ENCODE results near the gene GPAM.

Gene GPAM

DNA sequence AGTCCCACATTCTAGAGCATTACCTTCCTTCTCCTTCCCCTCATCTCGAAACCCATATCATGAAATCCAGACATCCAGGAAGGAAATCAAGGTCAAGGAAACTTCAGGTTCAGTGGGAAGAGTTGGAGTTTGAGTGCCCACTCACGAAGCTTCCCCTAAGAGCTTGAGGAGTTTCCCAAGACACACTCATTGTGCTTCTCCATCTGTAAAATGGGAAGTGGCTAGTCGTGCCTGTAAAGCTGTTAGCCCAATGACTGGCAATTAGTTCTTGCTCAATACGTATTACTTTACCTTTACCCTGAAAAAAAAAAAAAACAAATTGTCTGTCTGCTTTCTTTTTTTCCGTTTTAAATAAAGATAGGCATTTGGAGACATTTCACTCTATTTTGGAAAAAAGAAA lies 42.3 kb downstream of the GPAM start:
- Histone ChIP-seq H4K5ac (ENCODE audit: low read length) (no peak overlapping the region), H2BK15ac (replicated peaks; ENCODE audit: low read depth) (no peak overlapping the region), H3K79me1 (ENCODE audit: low read length) (no peaks in the 10 kb centered on the region), H3K27ac (ENCODE audit: low read depth, low read length) (no peak overlapping the region), H3K27me3 (ENCODE audit: insufficient read depth, low read length, poor library complexity) (no peaks in the 10 kb centered on the region), H3K4me2 (ENCODE audit: low read length) (no peak overlapping the region), H3K4me1 (ENCODE audit: control insufficient read depth, low read depth, low read length) (no peaks in the 10 kb centered on the region), H2BK120ac (ENCODE audit: low read depth, low read length) (no peak overlapping the region), H3K9ac (ENCODE audit: low read length) (no peak overlapping the region), H4K8ac (ENCODE audit: low read depth, low read length) (no peak overlapping the region), H3K23ac (ENCODE audit: low read length) (no peak overlapping the region), H3K4ac (ENCODE audit: low read depth, low read length) (no peak overlapping the region), H3K79me2 (ENCODE audit: control insufficient read depth, insufficient read depth, low read length) (no peaks in the 10 kb centered on the region), H3K4me3 (ENCODE audit: low read length) (no peak overlapping the region), H2BK5ac (ENCODE audit: low read length) (no peak overlapping the region), H2AK5ac (ENCODE audit: low read length) (no peak overlapping the region), H3K36me3 (ENCODE audit: control insufficient read depth, insufficient read depth, low read length) (no peaks in the 10 kb centered on the region), H3K56ac (ENCODE audit: low read length) (no peak overlapping the region), H3K18ac (ENCODE audit: low read length) (no peak overlapping the region)
- DNase-seq, result no peak
- WGBS (ENCODE audit: extremely low coverage, insufficient coverage, low lambda C conversion rate), result no CpG with 5 or more reads among the region's 5 CpGs

- no peak overlapping the region for H3K56ac ChIP-seq (ENCODE audit: low read length)
- no peak overlapping the region for H2BK120ac ChIP-seq (ENCODE audit: low read depth, low read length)
- no CpG with 5 or more reads among the region's 11 CpGs for WGBS (ENCODE audit: extremely low coverage, insufficient coverage, low lambda C conversion rate)
- no peak overlapping the region for H2AK5ac ChIP-seq (ENCODE audit: low read length)
- H4K5ac ChIP-seq (ENCODE audit: low read length), result no peak overlapping the region
- H3K79me1 ChIP-seq (ENCODE audit: low read length), result no peaks in the 10 kb centered on the region
- no peak overlapping the region for H2BK15ac ChIP-seq (replicated peaks; ENCODE audit: low read depth)
- no peak overlapping the region for H3K4me2 ChIP-seq (ENCODE audit: low read length)
- H3K9ac ChIP-seq (ENCODE audit: low read length), result no peak overlapping the region
- H3K4me1 ChIP-seq (ENCODE audit: control insufficient read depth, low read depth, low read length), result no peaks in the 10 kb centered on the region
- no peak overlapping the region for H3K4ac ChIP-seq (ENCODE audit: low read depth, low read length)
- DNase-seq, result peak; percentile 90
- H3K36me3 ChIP-seq (ENCODE audit: control insufficient read depth, insufficient read depth, low read length), result no peaks in the 10 kb centered on the region
- no peak overlapping the region for H3K18ac ChIP-seq (ENCODE audit: low read length)
- H3K79me2 ChIP-seq (ENCODE audit: control insufficient read depth, insufficient read depth, low read length), result no peaks in the 10 kb centered on the region
- H3K4me3 ChIP-seq (ENCODE audit: low read length), result no peak overlapping the region
- no peak overlapping the region for H4K8ac ChIP-seq (ENCODE audit: low read depth, low read length)
- H3K23ac ChIP-seq (ENCODE audit: low read length), result no peak overlapping the region
- H2BK5ac ChIP-seq (ENCODE audit: low read length), result no peak overlapping the region
- H3K27me3 ChIP-seq (ENCODE audit: insufficient read depth, low read length, poor library complexity), result no peaks in the 10 kb centered on the region
- H3K27ac ChIP-seq (ENCODE audit: low read depth, low read length), result no peak overlapping the region
Observed at GRCh38 chr10:112140110-112140970, 43.2 kb downstream of the GPAM start.

- Histone ChIP-seq H3K79me2 (ENCODE audit: control insufficient read depth, insufficient read depth, low read length) (no peaks in the 10 kb centered on the region), H3K4me3 (ENCODE audit: low read length) (no peak overlapping the region)
- WGBS (ENCODE audit: extremely low coverage, insufficient coverage, low lambda C conversion rate), result no CpG with 5 or more reads among the region's 7 CpGs
Observed at GRCh38 chr10:112139176-112139575, 44.4 kb downstream of the GPAM start.

DNA sequence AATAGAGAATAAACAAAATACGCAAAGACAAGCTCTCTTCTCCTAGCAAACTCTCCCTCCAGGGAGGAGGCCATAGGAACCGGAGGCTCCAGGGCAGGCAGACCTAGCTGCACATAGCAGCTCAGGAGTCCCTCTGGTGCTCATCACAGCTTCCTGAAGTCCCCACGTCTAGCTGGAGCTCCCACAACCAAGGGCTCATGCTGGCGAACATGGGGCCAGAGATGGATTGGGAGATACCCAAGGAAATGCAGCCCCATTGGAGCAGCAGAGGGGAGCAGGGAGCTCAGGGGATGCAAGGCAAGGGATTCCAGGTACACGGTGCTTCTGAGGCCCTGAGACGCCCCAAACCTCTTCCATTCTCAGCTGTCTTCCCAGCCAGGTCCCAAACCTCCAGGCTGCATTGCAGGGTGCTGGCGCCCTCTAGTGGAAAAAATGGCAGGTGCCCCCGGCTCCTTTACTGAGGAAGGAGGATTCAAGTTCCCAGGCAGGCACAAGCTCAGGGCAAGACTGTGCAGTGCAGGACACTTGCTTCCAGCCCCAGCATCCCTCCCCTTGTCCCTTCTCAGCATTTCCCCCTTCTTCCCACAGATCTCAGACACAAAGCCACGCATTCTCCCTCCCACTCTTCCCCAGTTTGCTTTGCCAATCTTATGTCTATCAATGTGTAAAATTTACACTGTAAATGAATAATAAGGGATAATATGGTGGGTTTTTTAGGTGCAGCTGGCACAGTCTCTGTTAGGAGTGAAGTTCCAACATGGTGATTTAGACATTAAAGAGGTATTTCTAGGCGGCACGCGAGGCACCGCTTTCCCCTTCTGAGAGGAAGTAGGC lies 46.2 kb downstream of the GPAM start:
- H3K9ac ChIP-seq (ENCODE audit: low read length), result no peak overlapping the region
- H2BK120ac ChIP-seq (ENCODE audit: low read depth, low read length), result no peak overlapping the region
- no peak overlapping the region for H4K5ac ChIP-seq (ENCODE audit: low read length)
- H3K79me1 ChIP-seq (ENCODE audit: low read length), result no peaks in the 10 kb centered on the region
- H3K4me1 ChIP-seq (ENCODE audit: control insufficient read depth, low read depth, low read length), result no peaks in the 10 kb centered on the region
- no peak overlapping the region for H3K56ac ChIP-seq (ENCODE audit: low read length)
- H2BK5ac ChIP-seq (ENCODE audit: low read length), result no peak overlapping the region
- peak; percentile 83 for DNase-seq
- no peak overlapping the region for H2BK15ac ChIP-seq (replicated peaks; ENCODE audit: low read depth)
- H3K18ac ChIP-seq (ENCODE audit: low read length), result no peak overlapping the region
- H3K27me3 ChIP-seq (ENCODE audit: insufficient read depth, low read length, poor library complexity), result no peaks in the 10 kb centered on the region
- no peak overlapping the region for H4K8ac ChIP-seq (ENCODE audit: low read depth, low read length)
- H3K4me3 ChIP-seq (ENCODE audit: low read length), result no peak overlapping the region
- no peak overlapping the region for H3K4ac ChIP-seq (ENCODE audit: low read depth, low read length)
- no peaks in the 10 kb centered on the region for H3K79me2 ChIP-seq (ENCODE audit: control insufficient read depth, insufficient read depth, low read length)
- H2AK5ac ChIP-seq (ENCODE audit: low read length), result no peak overlapping the region
- H3K27ac ChIP-seq (ENCODE audit: low read depth, low read length), result no peak overlapping the region
- no peaks in the 10 kb centered on the region for H3K36me3 ChIP-seq (ENCODE audit: control insufficient read depth, insufficient read depth, low read length)
- H3K4me2 ChIP-seq (ENCODE audit: low read length), result no peak overlapping the region
- no CpG with 5 or more reads among the region's 13 CpGs for WGBS (ENCODE audit: extremely low coverage, insufficient coverage, low lambda C conversion rate)
- no peak overlapping the region for H3K23ac ChIP-seq (ENCODE audit: low read length)

More at GRCh38 chr10:112139176-112139575, 44.4 kb downstream of the GPAM start:
- H3K56ac ChIP-seq (ENCODE audit: low read length), result no peak overlapping the region
- H3K9ac ChIP-seq (ENCODE audit: low read length), result no peak overlapping the region
- no peak overlapping the region for H2BK15ac ChIP-seq (replicated peaks; ENCODE audit: low read depth)
- no peak overlapping the region for H2BK5ac ChIP-seq (ENCODE audit: low read length)
- no peaks in the 10 kb centered on the region for H3K4me1 ChIP-seq (ENCODE audit: control insufficient read depth, low read depth, low read length)
- no peaks in the 10 kb centered on the region for H3K79me1 ChIP-seq (ENCODE audit: low read length)
- H2BK120ac ChIP-seq (ENCODE audit: low read depth, low read length), result no peak overlapping the region
- no peak overlapping the region for H3K23ac ChIP-seq (ENCODE audit: low read length)
- no peak overlapping the region for H3K18ac ChIP-seq (ENCODE audit: low read length)
- H3K36me3 ChIP-seq (ENCODE audit: control insufficient read depth, insufficient read depth, low read length), result no peaks in the 10 kb centered on the region
- no peaks in the 10 kb centered on the region for H3K27me3 ChIP-seq (ENCODE audit: insufficient read depth, low read length, poor library complexity)
- H3K4ac ChIP-seq (ENCODE audit: low read depth, low read length), result no peak overlapping the region
- H2AK5ac ChIP-seq (ENCODE audit: low read length), result no peak overlapping the region
- H3K27ac ChIP-seq (ENCODE audit: low read depth, low read length), result no peak overlapping the region
- DNase-seq, result no peak
- H4K8ac ChIP-seq (ENCODE audit: low read depth, low read length), result no peak overlapping the region
- no peak overlapping the region for H3K4me2 ChIP-seq (ENCODE audit: low read length)
- H4K5ac ChIP-seq (ENCODE audit: low read length), result no peak overlapping the region

- Histone ChIP-seq H3K79me2 (ENCODE audit: control insufficient read depth, insufficient read depth, low read length) (no peaks in the 10 kb centered on the region), H3K4me3 (ENCODE audit: low read length) (no peak overlapping the region), H3K9ac (ENCODE audit: low read length) (no peak overlapping the region), H2AK5ac (ENCODE audit: low read length) (no peak overlapping the region), H3K27me3 (ENCODE audit: insufficient read depth, low read length, poor library complexity) (no peaks in the 10 kb centered on the region), H3K56ac (ENCODE audit: low read length) (no peak overlapping the region), H3K4me1 (ENCODE audit: control insufficient read depth, low read depth, low read length) (no peaks in the 10 kb centered on the region), H3K18ac (ENCODE audit: low read length) (no peak overlapping the region), H2BK120ac (ENCODE audit: low read depth, low read length) (no peak overlapping the region), H3K79me1 (ENCODE audit: low read length) (no peaks in the 10 kb centered on the region), H4K5ac (ENCODE audit: low read length) (no peak overlapping the region), H2BK5ac (ENCODE audit: low read length) (no peak overlapping the region), H3K4ac (ENCODE audit: low read depth, low read length) (no peak overlapping the region), H2BK15ac (replicated peaks; ENCODE audit: low read depth) (no peak overlapping the region), H3K27ac (ENCODE audit: low read depth, low read length) (no peak overlapping the region), H3K23ac (ENCODE audit: low read length) (no peak overlapping the region), H3K36me3 (ENCODE audit: control insufficient read depth, insufficient read depth, low read length) (no peaks in the 10 kb centered on the region), H4K8ac (ENCODE audit: low read depth, low read length) (no peak overlapping the region), H3K4me2 (ENCODE audit: low read length) (no peak overlapping the region)
- no peak for DNase-seq
- WGBS (ENCODE audit: extremely low coverage, insufficient coverage, low lambda C conversion rate), result no CpG with 5 or more reads among the region's 5 CpGs
Observed at GRCh38 chr10:112136486-112137153, 46.9 kb downstream of the GPAM start.

Measured in mesendoderm (in vitro differentiated cells).